KOPT-K1 (cell line): Measurements from ENCODE around the gene CDKAL1.

Source experiments
- H3K27ac ChIP-seq: fragments of 200-600 bp; sonication (generic); 2 replicates; pipeline ENCODE4 v1.5.1; 2016; ENCODE audit warnings: antibody characterized with exemption, mild to moderate bottlenecking, low read depth, low read length; ENCODE audit not compliant: poor library complexity, severe bottlenecking
- H3K36me3 ChIP-seq: fragments of 200-600 bp; sonication (generic); 2 replicates; pipeline ENCODE4 v1.5.1; 2017; ENCODE audit warnings: antibody characterized with exemption, mild to moderate bottlenecking, low read length, moderate library complexity; ENCODE audit not compliant: insufficient read depth
- H3K9me3 ChIP-seq: fragments of 200-600 bp; sonication (generic); 2 replicates; pipeline ENCODE4 v1.5.1; 2017; ENCODE audit warnings: antibody characterized with exemption, low read length, mild to moderate bottlenecking; ENCODE audit not compliant: insufficient read depth, poor library complexity, severe bottlenecking

Gene CDKAL1

DNA sequence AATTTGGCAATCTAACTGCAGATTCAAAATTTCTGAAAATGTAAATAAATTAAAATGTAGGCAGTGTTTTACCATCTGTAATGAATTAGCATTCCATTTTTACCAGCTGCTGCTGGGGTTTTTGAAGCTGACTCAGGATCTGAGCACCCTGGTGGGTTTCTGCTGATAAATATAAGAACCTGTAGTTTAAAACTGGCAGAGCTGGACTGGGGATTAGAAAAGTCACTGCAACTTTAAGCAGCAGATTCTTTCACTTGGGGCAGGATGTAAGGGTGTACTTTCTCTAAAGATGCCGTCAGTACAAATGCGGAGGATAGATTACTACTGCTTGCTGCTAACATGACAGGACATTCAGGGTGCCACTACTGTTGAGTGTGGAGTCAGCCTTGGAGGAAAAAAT lies 341.8 kb downstream of the CDKAL1 start:
- H3K36me3 ChIP-seq, result no peaks in the 10 kb centered on the region
- H3K9me3 ChIP-seq, result no peaks in the 10 kb centered on the region
- no peak overlapping the region for H3K27ac ChIP-seq

DNA sequence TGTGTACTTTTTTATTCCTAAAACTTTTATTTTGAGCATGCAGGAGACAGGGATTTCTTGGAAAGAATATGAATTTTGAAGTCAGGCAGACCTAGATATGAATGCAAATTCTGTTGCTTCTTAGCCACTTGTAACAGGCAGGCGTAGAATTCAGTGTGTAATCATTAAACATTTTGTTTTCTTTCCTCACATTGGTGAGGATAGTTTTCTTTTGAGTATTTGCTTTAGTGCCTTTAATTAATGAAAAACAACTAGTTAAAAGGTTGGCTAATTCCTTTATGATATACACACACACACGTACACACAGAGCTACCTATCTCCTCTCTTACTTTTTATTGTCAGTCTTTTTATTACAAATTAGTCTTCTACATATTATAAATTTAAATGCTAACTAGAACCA lies 342.3 kb downstream of the CDKAL1 start:
- Histone ChIP-seq H3K9me3 (no peaks in the 10 kb centered on the region), H3K36me3 (no peaks in the 10 kb centered on the region), H3K27ac (no peak overlapping the region)

DNA sequence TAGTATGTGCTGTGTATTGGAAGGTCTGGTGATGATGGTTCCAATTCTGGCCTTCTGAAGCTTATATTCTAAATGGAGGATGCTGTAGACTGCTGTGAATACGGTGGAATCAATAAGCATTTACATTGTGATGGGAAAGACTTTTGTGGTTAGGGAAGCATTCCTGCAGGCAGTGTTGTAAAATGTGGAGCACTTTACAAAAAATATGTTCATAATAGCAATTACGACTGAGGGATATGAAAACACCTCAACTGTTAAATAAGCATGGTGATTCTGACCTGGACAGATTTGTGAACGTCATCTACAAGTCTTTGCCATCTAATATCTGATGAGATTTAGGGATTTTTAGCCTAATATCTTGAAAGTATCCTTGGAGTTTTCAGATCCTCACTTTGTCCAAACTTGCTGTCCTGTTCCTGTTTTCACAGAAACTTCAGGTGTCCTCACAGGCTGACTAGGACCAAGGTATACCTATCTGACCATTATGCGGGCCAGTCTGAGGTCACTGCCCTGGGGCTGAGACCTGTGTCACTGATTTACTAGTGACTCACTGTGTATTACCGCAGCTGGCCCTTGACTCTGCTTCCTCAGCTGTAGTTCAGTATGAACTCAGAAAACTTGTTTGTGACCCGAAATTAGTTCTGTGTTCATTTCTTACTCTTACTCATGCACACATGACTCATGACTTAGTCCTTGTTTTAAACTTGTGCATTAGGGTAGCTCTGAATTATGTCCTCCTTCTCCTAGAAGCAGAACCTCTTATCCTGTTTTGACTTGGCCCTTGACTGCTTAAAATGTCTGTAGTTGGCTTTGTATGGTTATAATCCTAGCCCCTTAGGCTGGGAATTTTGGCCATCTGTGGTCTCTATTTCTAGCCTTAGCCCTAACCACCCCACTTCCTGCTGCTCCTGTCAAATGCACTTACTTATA lies 343.0 kb downstream of the CDKAL1 start:
- no peaks in the 10 kb centered on the region for H3K9me3 ChIP-seq
- H3K36me3 ChIP-seq, result no peaks in the 10 kb centered on the region
- H3K27ac ChIP-seq, result no peak overlapping the region

- Histone ChIP-seq H3K9me3 (peaks cover under 1% of the 10 kb centered on the region), H3K27ac (no peak overlapping the region), H3K36me3 (no peaks in the 10 kb centered on the region)
Observed at GRCh38 chr6:20879121-20879520, 344.9 kb downstream of the CDKAL1 start.

- H3K27ac ChIP-seq, result no peak overlapping the region
- peaks cover 5% of the 10 kb centered on the region for H3K9me3 ChIP-seq
- no peaks in the 10 kb centered on the region for H3K36me3 ChIP-seq
Observed at GRCh38 chr6:20879526-20879925, 345.3 kb downstream of the CDKAL1 start.

DNA sequence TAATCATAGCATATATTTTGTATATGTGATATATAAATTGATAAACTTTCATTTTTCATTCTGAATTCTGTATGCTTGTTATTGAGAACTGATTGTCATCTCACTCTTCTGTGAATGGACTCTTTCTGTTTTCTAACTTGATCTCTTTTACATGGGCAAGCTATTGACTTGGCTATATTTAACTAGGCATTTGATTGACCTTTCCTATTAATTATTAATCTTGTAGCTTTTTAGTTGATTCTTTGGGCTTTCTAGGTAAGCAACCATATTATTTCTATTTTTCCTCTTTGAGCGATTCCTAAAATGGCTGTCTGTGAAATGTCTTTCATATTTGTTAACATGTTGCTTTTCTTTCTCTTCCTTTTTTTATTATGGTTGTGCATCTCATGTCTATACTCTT lies 347.1 kb downstream of the CDKAL1 start:
- Histone ChIP-seq H3K27ac (no peak overlapping the region), H3K9me3 (peaks cover 12% of the 10 kb centered on the region), H3K36me3 (no peaks in the 10 kb centered on the region)

GRCh38 chr6:20882014-20882413 lies 347.8 kb downstream of the CDKAL1 start:
- H3K27ac ChIP-seq, result no peak overlapping the region
- peaks cover 12% of the 10 kb centered on the region for H3K9me3 ChIP-seq
- H3K36me3 ChIP-seq, result no peaks in the 10 kb centered on the region

DNA sequence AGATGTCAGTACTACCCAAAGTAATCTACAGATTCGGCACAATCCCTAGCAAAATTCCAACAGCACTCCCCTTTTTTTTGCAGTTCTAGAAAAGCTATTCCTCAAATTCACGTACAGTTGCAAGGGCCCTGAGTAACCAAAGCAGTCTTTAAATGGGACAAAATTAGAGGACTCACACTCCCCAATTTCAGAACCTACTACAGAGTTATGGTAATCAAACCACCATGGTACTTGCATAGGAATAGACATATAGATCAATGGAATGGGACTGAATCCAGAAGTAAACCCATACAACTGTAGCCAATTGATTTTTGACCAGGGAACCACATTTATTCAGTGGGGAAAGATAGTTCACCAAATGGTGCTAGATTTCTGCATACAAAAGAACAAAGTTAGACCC lies 350.8 kb downstream of the CDKAL1 start:
- Histone ChIP-seq H3K9me3 (peaks cover 12% of the 10 kb centered on the region), H3K27ac (no peak overlapping the region), H3K36me3 (no peaks in the 10 kb centered on the region)

DNA sequence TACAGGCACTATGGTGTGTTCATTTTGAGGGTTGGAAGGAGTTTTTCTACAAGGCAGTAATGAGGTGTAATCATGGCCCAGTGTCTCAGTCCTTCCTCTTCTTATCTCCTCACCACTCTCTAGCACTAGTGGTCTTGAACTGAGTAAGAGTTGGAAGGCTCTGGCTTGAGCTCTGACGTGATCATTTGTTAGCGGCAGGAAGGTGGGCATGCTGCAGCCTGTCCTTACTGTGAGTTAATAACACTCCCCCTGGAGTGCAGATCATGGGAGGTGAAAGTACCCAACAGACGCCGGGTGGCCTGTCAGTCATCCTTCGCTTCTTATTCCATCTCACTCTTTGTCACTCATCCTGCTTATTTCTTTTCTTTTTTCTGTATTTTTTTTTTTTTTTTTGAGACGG lies 356.9 kb downstream of the CDKAL1 start:
- no peaks in the 10 kb centered on the region for H3K9me3 ChIP-seq
- no peak overlapping the region for H3K27ac ChIP-seq
- H3K36me3 ChIP-seq, result no peaks in the 10 kb centered on the region

- H3K27ac ChIP-seq, result no peak overlapping the region
- no peaks in the 10 kb centered on the region for H3K9me3 ChIP-seq
- no peaks in the 10 kb centered on the region for H3K36me3 ChIP-seq
Observed at GRCh38 chr6:20892365-20892764, 358.1 kb downstream of the CDKAL1 start.

DNA sequence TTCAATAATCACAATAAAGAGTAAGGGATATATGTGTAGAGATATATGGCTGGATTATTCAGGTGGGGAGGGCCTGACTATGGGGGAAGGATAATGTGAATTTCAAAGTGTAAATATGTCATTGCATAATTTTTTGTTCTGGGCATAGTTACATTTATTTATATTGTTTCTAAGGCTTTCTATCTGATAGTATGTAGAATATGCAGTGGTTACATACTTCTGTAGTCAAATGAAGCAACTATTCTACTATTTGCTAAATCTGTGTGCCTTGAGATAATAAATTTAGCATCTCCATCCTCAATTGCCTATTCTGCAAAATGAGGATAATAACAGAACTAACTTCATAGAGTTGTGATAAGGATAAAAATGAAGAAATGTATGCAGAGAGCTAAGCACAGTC lies 359.2 kb downstream of the CDKAL1 start:
- Histone ChIP-seq H3K36me3 (no peaks in the 10 kb centered on the region), H3K9me3 (no peaks in the 10 kb centered on the region), H3K27ac (no peak overlapping the region)

- H3K9me3 ChIP-seq, result peaks cover 18% of the 10 kb centered on the region
- H3K36me3 ChIP-seq, result no peaks in the 10 kb centered on the region
- H3K27ac ChIP-seq, result no peak overlapping the region
Observed at GRCh38 chr6:20900389-20901160, 366.3 kb downstream of the CDKAL1 start.

GRCh38 chr6:20905377-20905776 lies 371.1 kb downstream of the CDKAL1 start:
- Histone ChIP-seq H3K9me3 (peaks cover 19% of the 10 kb centered on the region), H3K36me3 (no peaks in the 10 kb centered on the region), H3K27ac (no peak overlapping the region)

DNA sequence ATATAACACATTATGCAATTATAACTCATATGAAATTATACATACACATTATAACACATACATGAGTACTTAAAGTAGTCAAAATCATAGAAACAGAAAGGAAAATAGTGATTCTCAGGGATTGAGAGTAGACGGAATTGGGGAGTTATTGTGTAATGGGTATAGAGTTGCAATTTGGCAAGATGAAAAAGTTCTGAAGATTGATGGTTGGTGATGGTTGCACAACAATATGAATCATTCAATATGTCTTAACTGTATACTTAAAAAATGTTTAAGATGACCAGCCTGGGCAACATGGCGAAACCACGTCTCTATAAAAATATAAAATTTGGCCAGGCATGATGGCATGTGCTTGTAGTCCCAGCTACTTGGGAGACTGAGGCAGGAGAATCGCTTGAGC lies 372.7 kb downstream of the CDKAL1 start:
- Histone ChIP-seq H3K36me3 (no peaks in the 10 kb centered on the region), H3K27ac (no peak overlapping the region), H3K9me3 (peaks cover 19% of the 10 kb centered on the region)

DNA sequence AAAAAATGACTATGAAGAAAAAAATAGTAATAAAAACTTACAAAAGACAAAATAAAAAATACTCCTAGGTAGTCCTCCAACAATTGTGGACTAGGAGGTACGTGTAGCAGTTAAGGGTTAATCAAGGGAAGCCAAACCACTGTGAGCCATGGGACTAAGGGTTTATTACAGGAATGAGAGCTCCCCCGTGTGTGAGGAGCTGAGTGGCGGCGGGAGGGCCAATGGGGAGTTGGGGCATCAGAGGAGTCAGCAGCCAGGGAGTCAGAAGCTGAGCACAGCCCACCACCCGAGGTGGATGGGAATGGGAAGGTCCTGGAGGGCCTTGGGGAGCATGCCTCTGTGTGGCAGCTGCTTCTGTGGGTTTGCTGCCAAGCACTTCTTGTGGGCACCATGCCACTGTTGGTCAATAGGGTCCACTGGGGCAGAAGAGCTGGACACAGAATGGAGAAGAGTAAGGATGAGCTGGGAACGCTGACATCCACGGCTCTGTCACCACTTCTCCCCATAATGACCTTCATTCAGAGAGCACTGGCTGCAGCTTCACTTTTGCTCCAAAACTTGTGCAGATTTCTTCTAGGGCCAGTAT lies 373.3 kb downstream of the CDKAL1 start:
- Histone ChIP-seq H3K9me3 (peaks cover 19% of the 10 kb centered on the region), H3K27ac (no peak overlapping the region), H3K36me3 (no peaks in the 10 kb centered on the region)
